ENCODE data around the gene PIEZO2.

The PIEZO2 gene

GRCh38 chr18:10989486-10989885, 159.9 kb downstream of the PIEZO2 start:
- no peak for DNase-seq (ENCODE audit: extremely low read depth in 1 of 2, low read depth in 1 of 2)

- DNase-seq (ENCODE audit: extremely low read depth in 1 of 2, low read depth in 1 of 2), result no peak
These were observed 163.7 kb downstream of the PIEZO2 start for GRCh38 chr18:10985689-10986088.

DNA sequence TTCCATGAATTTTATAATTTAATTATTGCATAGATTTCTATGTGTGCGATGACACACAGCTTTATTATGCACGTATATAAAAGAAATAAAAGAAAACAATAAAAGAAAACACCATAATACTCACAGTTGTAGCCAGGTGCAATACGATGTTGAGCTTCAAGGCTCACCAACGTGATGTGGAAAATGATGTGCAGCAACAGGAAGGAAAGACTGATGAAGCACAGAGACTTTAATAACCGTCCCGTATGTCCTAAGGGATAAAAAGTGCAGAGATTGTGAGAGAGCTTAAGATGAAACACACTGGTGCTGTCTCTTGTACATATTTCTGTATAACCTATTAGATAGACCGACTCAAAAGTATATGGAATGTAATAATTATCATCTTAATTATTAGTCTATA, 170.0 kb downstream of the PIEZO2 start:
- no peak for DNase-seq (ENCODE audit: extremely low read depth in 1 of 2, low read depth in 1 of 2)

DNA sequence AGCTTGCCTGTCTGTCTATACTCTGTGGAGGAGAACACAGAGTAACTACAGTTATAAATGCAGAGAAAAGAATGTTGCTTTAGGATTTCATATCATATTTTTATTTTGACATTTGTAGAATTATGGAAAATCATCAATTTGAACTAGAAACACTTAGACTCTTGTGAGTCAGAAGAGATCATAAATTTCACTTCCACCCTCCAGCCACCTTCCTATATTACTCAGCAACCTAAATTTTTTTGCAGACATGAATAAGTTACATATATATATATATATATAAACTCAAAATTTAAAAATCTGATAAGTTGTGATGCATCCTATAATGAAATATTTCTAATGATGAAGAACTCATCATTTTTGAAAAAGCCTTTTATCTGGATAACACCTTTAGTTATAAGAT, 172.3 kb downstream of the PIEZO2 start:
- no peak for DNase-seq (ENCODE audit: extremely low read depth in 1 of 2, low read depth in 1 of 2)

DNA sequence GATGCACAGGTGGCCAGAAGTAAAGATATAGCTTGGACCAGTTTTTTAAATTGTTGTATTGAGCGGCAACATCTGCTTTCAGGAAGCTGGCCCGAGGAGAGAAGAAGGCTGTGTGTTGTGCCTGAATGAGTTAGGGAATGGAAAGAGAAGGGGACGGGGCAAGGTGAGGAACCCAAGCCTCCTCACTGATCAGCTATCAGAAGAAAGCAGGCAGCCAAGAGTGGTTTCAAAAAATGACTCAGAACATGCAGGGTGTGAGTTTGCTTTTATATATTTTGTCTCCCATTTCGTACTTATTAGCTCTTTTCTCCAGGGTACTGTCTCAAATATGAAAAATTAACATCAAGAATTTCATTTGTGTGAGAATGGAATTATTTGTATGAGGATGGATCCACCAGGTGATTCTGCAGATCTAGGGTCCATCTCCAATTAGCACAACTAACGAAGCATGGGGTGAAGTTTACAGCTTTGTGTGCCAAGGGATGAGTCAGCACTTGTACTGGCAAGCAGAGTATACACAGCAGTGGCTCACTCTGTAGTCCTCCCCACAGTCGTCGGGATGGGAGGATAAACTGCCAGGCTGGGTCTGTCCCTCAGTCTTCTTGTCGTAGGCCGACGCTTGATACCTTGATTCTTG, 175.7 kb downstream of the PIEZO2 start:
- DNase-seq (ENCODE audit: extremely low read depth in 1 of 2, low read depth in 1 of 2), result no peak

DNA sequence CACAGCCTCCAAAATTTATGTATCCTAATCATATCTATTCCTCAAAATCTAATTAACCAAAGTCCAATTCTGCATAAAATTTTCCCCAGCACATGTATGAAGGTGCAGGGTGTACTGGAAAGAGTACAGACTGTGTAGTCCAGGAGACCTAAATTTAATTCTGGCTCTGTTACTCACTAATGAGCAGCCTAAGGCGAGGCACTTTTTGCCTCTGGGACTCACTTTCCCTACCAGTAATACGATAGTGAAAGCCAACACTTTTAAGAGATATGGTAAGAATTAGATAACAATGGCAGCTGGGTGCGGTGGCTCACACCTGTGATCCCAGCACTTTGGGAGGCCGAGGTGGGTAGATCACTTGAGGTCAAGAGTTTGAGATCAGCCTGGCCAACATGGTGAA, 177.7 kb downstream of the PIEZO2 start:
- DNase-seq (ENCODE audit: extremely low read depth in 1 of 2, low read depth in 1 of 2), result no peak

GRCh38 chr18:10965119-10965518, 184.2 kb downstream of the PIEZO2 start:
- DNase-seq (ENCODE audit: extremely low read depth in 1 of 2, low read depth in 1 of 2), result no peak

DNA sequence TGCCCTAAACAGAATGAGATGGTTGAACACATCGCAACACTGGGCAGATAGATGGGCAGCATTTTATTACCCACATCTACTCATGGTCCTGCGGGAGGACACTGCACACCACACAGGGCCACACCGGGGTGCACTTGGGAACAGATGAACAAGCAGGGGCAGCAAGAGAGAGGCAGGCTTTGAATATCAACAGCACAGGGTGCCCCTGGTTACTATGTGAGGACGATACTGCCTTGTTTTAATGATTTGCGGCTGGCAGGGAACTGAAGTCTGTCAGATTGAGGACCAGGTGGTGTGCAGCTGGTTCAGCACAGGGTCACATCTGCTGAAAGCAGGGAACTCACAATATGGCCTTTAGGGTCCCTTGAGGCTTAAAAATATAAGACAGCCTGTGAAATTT, 195.7 kb downstream of the PIEZO2 start:
- no peak for DNase-seq (ENCODE audit: extremely low read depth in 1 of 2, low read depth in 1 of 2)

GRCh38 chr18:10951631-10952544, 197.5 kb downstream of the PIEZO2 start:
- DNase-seq (ENCODE audit: extremely low read depth in 1 of 2, low read depth in 1 of 2), result no peak

GRCh38 chr18:10950876-10951630, 198.3 kb downstream of the PIEZO2 start:
- DNase-seq (ENCODE audit: extremely low read depth in 1 of 2, low read depth in 1 of 2), result no peak

DNA sequence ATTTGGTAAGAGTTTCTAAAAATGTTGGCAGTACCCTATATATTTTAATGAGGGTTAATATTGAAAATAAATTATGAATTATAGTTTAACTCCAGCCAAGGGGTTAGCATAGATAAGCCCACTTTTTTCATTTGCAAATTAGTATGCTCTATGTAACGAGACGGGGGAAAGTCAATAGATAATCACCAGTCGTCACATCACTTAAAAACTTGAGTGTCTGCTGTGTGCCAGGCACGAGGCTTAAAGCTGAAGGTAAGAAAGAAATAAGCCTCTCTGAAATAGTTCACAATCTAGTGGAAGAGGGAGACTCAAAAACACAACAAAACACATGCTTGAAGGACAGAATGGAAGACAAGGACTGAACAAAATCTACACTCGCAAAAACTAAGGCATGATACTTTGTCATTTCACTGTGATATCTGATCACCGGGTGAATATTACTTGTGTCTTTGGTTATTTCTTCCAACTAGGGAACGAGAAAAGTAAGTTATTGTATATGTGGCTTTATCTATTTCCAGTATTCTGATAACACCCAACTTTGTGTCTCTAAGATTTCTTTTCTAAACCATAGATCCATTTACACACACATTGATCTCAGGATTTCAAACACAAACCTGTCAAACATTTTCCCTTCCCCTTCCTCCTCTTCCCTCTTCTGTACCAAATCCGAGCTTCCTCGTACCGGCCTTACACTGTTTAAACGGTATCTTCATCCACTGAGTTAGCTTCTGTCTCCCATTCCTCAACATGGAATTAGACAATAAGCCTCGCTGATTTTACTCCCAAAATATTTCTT, 199.1 kb downstream of the PIEZO2 start:
- DNase-seq (ENCODE audit: extremely low read depth in 1 of 2, low read depth in 1 of 2), result no peak

DNA sequence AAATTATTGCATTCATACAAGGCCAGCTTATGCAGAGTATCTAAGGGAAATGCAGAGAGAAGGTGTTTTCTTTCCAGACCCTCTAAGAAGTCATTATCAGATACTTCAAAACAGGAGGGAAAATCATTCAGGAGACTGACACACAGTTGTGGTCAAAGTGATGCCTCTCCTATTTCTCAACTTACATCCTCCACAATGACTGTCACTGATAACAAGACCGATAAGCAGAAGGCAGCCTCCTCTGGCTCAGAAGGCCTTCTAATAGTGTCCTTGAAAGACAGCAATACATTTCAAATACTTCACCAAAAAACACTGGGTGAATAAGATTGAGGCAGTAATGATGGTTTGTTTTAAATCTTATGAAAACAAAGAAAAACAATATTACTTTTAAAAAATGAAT, 199.7 kb downstream of the PIEZO2 start:
- no peak for DNase-seq (ENCODE audit: extremely low read depth in 1 of 2, low read depth in 1 of 2)

DNA sequence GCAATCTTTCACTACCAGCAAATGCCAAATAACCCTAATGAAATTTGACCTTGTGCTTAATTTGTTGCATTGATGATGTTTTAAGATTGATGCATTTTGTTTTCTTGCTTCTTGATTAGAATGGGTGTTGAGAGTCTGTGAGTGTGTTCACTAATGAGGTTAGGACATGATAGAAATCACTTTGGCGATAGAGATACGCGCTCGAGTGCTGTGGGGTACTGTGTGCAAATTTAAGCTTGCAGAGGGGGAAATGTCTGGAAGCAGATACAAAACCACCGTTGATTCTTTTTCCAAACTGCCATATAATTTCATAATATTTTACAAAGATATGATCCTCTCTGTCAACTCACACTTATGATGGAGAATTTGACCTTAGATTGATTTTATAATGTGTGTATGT, 200.9 kb downstream of the PIEZO2 start:
- DNase-seq (ENCODE audit: extremely low read depth in 1 of 2, low read depth in 1 of 2), result no peak

- no peak for DNase-seq (ENCODE audit: extremely low read depth in 1 of 2, low read depth in 1 of 2)
These were observed 203.3 kb downstream of the PIEZO2 start for GRCh38 chr18:10946058-10946457.

- no peak for DNase-seq (ENCODE audit: extremely low read depth in 1 of 2, low read depth in 1 of 2)
These were observed 206.4 kb downstream of the PIEZO2 start for GRCh38 chr18:10942998-10943397.

- DNase-seq (ENCODE audit: extremely low read depth in 1 of 2, low read depth in 1 of 2), result no peak
These were observed 209.5 kb downstream of the PIEZO2 start for GRCh38 chr18:10939822-10940221.

GRCh38 chr18:10937743-10938640, 211.4 kb downstream of the PIEZO2 start:
- no peak for DNase-seq (ENCODE audit: extremely low read depth in 1 of 2, low read depth in 1 of 2)

- DNase-seq (ENCODE audit: extremely low read depth in 1 of 2, low read depth in 1 of 2), result no peak
These were observed 213.0 kb downstream of the PIEZO2 start for GRCh38 chr18:10936176-10937053.

DNA sequence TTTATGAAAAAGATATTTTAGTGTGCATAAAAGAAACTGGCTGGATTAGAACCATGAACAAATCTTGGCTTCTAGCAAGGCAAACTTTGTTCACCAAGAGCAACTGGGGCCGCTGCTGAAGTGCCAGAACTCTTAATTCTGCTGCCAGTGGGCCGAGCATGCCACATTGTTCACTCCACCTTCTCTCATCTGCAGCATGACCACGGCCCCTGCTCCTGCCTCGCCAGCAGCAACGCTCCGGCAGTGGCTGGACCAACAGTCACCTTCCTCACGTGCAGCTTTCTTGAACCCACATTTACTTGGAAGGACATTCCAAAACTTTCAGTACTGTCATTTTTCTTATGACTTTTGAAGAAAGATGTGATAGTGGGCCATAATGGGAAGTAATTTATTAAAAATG, 213.8 kb downstream of the PIEZO2 start:
- DNase-seq (ENCODE audit: extremely low read depth in 1 of 2, low read depth in 1 of 2), result no peak
